Endothelial cell of umbilical vein (primary cell): ENCODE results near the gene NXT1.

Source experiments
- CTCF ChIP-seq, 2 donors: IDR thresholded peaks; 1 replicate in 1 of 2; 2 replicates in 1 of 2; pipeline ENCODE4 v1.5.1; 2011; ENCODE audit warnings: low read length in 2 of 2, mild to moderate bottlenecking in 2 of 2, moderate library complexity in 2 of 2, control low read depth in 1 of 2, inconsistent platforms in 1 of 2, low read depth in 1 of 2; ENCODE audit not compliant: insufficient read depth in 1 of 2; ENCODE audit errors: extremely low read depth in 1 of 2
- EZH2 ChIP-seq: IDR thresholded peaks from 2 replicates; pipeline ENCODE4 v1.6.1; 2012; ENCODE audit warnings: borderline replicate concordance, low read depth, mild to moderate bottlenecking, moderate library complexity, low read length, inconsistent platforms; ENCODE audit not compliant: severe bottlenecking
- POLR2AphosphoS5 ChIP-seq: IDR thresholded peaks from 2 replicates; pipeline ENCODE4 v1.6.1; 2012; ENCODE audit warnings: low read depth, mild to moderate bottlenecking, control low read depth, low read length, moderate library complexity; ENCODE audit not compliant: insufficient read depth

DNA sequence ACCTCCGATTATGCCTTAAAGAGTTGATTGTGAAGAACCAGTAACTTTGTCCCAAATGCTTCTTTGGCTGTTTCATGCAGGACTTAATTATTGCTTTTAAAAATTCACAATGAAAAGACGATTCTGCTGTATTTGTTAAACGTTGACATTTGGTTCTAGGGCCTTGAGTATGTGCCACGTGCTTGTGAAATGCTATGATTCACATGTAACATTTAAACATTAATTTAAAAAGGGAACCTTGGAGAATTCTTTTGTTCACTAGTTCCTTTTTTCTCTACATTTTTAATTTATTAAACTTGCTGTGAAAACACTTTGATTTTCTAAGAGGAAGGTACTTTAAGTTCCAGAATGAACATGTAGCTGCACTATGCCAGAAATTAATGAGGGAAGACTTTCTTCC lies 20.9 kb downstream of the NXT1 start:
- TF ChIP-seq CTCF (IDR thresholded peaks at IDR 0.05; ENCODE audit: extremely low read depth in 1 of 2, insufficient read depth in 1 of 2, low read depth in 1 of 2, low read length in 2 of 2) (no peak), EZH2 (no peak), POLR2AphosphoS5 (no peak)
